ENCODE measurements around the gene ASCC2.

Gene ASCC2

DNA sequence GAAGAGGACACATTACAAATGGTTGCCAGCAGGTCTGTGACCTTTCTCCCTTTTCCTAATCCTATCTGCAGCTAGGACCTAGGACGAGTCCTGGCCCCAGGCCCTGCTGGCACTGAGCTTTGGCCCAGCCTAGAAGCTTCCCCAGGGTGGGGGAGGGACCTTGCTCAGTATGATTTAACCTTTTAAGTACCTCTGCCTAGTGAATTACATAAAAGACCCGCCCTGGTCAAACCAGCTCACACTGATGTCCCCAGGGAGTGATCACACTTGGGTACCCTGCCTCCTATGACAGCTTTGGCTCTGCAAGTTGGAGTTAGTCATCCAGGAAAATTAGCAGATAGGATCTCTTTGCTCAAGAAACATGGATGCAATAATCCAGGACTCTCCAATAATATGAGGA, 21.9 kb downstream of the ASCC2 start:
- H3K4me3 Mint-ChIP-seq, result no peak overlapping the region
- H3K4me1 Mint-ChIP-seq, result no peaks in the 10 kb centered on the region
- H3K9me3 Mint-ChIP-seq, result no peaks in the 10 kb centered on the region
- H3K36me3 Mint-ChIP-seq, result peaks cover 20% of the 10 kb centered on the region
- no peaks in the 10 kb centered on the region for H3K27me3 Mint-ChIP-seq
- no peak overlapping the region for H3K27ac Mint-ChIP-seq

DNA sequence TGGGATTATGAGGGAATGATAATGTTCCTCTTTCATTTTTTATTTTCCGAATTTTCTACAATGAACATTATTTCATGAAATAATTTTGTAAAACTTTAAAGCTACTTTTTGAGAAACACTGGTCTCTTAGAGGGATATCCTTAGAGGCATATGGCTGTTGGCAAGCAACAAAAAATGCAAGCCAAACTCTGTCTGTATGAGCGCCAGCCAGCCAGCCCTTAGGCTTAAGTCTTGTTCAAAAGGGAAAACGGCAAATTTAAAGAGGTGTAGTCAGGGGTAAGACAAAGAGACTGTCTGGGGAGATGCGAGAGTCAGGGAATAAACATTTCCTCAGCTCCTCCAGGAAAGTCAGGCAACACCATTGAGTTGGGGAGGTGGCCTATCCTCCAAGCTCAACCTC, 22.5 kb downstream of the ASCC2 start:
- Mint-ChIP-seq H3K27ac (no peak overlapping the region), H3K36me3 (peaks cover 19% of the 10 kb centered on the region), H3K4me3 (no peak overlapping the region), H3K27me3 (no peaks in the 10 kb centered on the region), H3K9me3 (no peaks in the 10 kb centered on the region), H3K4me1 (no peaks in the 10 kb centered on the region)

DNA sequence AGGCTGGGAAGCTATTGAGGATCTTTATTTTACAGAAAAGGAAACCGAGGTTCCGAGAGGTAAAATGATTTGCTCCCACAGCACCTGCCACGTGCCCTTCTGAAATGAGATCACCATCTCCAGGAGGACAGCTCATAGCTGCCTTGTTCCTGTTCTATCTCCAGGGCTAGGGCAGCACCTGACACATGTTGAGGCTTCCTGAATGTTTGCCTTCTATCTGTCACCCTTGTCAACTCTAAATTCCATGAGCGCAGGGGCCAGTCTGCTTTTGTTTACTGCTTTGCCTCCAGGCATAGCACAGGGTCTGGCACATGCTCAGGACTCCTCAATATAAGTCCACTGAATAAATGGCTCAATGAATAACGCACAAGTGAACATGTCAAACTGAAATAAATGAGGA, 24.1 kb downstream of the ASCC2 start:
- Mint-ChIP-seq H3K9me3 (no peaks in the 10 kb centered on the region), H3K36me3 (peaks cover 23% of the 10 kb centered on the region), H3K4me1 (no peaks in the 10 kb centered on the region), H3K27ac (no peak overlapping the region), H3K27me3 (no peaks in the 10 kb centered on the region), H3K4me3 (no peak overlapping the region)

DNA sequence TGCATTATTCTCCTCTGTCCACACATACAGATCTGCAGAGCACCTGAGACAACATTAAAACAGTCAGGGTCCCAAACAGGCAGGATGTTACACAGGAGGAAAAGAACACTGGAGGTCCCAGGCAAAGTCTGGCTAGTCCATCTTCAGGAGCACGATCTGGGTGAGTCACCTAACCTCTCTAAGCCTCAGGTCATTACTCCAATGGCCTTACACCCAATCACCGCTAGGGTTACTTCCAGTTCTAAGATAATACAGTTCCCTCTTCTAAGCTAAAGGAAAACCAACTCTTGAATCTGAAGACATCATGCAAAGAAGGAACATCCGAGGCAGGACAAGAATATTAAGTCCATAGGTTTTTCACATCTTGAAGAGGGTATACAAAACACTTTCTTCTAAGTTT, 24.5 kb downstream of the ASCC2 start:
- Mint-ChIP-seq H3K36me3 (peaks cover 21% of the 10 kb centered on the region), H3K9me3 (no peaks in the 10 kb centered on the region), H3K4me1 (no peaks in the 10 kb centered on the region), H3K27me3 (no peaks in the 10 kb centered on the region), H3K27ac (no peak overlapping the region), H3K4me3 (no peak overlapping the region)

DNA sequence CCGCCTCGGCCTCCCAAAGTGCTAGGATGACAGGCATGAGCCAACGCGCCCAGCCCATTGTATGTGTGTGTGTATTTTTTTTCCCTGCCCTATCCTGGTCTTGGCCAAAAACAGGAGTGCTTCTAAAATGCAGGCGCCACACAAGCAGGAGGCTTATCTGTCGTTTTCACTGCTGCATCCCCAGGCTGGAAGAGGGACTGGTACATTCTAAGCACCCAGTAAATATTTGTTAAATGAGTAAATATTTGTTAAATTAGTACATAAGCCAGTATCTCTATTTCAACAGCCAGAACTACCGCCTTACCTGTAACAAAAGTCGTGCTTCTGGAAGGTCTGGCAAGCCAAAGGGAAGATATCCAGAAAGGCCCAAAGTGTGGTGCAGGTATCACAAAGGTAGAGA, 24.9 kb downstream of the ASCC2 start:
- Mint-ChIP-seq H3K27ac (no peak overlapping the region), H3K9me3 (no peaks in the 10 kb centered on the region), H3K4me1 (no peaks in the 10 kb centered on the region), H3K27me3 (no peaks in the 10 kb centered on the region), H3K36me3 (peaks cover 21% of the 10 kb centered on the region), H3K4me3 (no peak overlapping the region)

DNA sequence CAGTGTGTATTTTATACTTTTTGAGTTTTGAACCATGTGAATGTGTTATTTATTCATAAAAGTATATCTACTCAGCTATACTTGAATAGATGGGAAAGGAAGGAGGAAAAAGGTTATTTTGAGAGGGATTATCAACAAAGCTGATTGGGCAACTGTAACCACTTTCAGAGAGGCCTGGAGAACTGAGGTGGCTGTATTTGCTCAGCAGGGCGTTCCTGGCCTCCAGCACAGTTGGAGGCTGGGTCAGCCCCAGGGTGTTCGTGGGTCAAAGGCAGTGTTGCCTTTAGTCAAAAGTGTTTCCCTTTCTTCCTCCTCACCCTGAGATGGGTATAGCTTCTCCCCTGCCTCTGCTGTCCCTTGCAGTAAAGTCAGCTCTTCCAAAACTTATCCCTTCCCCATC, 26.7 kb downstream of the ASCC2 start:
- Mint-ChIP-seq H3K36me3 (peaks cover 19% of the 10 kb centered on the region), H3K27ac (no peak overlapping the region), H3K4me3 (no peak overlapping the region), H3K27me3 (no peaks in the 10 kb centered on the region), H3K4me1 (no peaks in the 10 kb centered on the region), H3K9me3 (no peaks in the 10 kb centered on the region)

DNA sequence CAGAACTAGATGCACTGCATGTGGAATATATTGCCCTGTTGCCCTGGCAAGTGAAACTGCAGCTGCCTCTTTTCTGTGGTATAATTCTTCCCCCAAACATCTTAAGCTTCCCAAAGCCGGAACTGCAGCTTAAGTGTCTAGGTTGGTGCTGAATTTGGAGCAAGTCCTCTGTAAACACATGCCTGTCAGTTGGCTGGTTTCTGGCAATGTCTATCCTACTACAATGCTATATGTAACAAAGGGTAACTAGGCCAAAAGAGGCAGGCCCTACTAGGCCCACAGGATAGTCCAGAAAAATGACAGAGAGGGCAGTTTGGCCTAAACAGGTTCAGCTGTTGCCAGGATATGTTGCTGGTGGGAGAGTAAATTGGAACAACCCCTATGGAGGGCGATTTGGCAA, 27.9 kb downstream of the ASCC2 start:
- Mint-ChIP-seq H3K4me1 (no peaks in the 10 kb centered on the region), H3K36me3 (peaks cover 19% of the 10 kb centered on the region), H3K27ac (no peak overlapping the region), H3K27me3 (no peaks in the 10 kb centered on the region), H3K9me3 (no peaks in the 10 kb centered on the region), H3K4me3 (no peak overlapping the region)

DNA sequence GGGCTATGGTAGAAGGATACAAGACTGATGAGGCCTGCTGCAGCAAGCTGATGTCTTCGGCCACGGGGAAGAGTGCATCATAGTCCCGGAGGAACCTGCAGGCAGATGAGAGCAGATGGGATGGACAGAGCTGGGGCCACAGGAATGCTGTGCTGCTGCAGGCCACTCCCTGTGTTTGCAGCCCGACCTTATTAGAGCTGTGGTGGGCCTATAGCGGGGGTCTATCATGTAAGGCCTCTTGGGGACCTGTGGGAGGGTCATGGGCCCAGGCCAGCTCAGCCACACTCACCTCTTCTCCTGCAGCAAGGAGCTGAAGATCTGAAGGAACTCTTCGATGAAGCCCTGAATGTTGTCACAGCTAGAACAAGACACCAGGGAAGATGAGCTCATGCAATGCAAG, 31.9 kb downstream of the ASCC2 start:
- H3K27me3 Mint-ChIP-seq, result no peaks in the 10 kb centered on the region
- H3K9me3 Mint-ChIP-seq, result no peaks in the 10 kb centered on the region
- H3K36me3 Mint-ChIP-seq, result peaks cover 13% of the 10 kb centered on the region
- no peak overlapping the region for H3K4me3 Mint-ChIP-seq
- H3K27ac Mint-ChIP-seq, result no peak overlapping the region
- no peaks in the 10 kb centered on the region for H3K4me1 Mint-ChIP-seq

DNA sequence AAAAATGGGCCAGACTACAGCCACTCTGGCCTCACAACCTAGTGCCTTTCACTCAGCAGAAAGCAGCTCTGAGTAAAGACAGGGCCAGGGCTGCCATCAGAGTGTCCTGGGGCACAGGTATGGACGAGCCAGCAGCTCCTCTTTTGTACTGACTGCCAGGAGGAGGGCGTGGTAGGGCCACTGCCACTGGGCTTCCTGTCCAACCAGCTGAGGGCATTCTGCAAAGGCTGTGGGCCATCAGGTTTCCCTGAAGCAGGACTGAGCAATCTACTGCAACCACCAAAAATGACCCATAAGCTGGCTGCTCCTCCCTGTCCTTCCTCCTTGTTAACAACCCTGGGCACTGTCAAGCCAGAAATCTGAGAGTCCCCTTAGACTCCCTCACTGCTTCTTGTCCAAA, 33.1 kb downstream of the ASCC2 start:
- no peaks in the 10 kb centered on the region for H3K4me1 Mint-ChIP-seq
- peaks cover 16% of the 10 kb centered on the region for H3K36me3 Mint-ChIP-seq
- no peaks in the 10 kb centered on the region for H3K27me3 Mint-ChIP-seq
- H3K27ac Mint-ChIP-seq, result no peak overlapping the region
- no peaks in the 10 kb centered on the region for H3K9me3 Mint-ChIP-seq
- no peak overlapping the region for H3K4me3 Mint-ChIP-seq

DNA sequence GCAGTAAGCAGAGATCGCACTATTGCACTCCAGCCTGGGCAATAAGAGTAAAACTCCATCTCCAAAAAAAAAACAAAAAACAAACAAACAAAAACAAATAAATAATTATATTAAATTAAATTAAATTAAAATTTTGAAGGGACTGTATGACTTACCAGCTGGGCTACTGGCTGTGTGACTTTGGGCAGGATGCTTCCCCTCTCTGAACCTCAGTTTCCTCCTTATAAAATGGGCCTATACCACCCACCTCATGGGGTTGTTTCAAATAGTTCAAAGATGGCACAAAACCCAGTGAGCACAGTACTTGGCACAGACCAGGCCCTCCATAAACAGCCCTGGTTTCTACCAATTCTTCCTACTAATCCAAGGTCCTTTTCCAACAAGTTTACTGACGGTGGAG, 34.9 kb downstream of the ASCC2 start:
- no peaks in the 10 kb centered on the region for H3K4me1 Mint-ChIP-seq
- H3K4me3 Mint-ChIP-seq, result no peak overlapping the region
- H3K27ac Mint-ChIP-seq, result no peak overlapping the region

DNA sequence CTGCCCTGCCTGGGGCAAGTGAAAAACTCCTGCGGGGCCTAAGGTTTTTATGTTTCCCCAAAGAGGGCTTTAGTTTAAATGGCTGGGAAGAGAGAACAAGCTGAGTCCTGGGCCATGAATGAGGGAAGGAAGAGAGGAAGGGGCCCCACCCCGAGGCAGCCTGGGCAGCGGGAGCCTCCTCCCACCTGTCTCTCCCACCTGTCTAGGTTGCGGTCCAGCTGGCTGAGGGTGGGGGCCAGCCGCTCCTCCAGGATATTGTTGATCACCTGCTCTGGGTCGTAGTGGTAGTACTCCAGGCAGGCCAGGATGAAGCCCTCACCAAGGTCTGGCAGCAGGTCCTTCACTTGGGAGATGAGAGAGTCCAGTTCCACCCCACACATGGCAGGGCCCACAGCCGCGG, 36.3 kb downstream of the ASCC2 start:
- Mint-ChIP-seq H3K36me3 (peaks cover 14% of the 10 kb centered on the region), H3K27ac (no peak overlapping the region), H3K4me3 (no peak overlapping the region), H3K27me3 (no peaks in the 10 kb centered on the region), H3K9me3 (no peaks in the 10 kb centered on the region), H3K4me1 (no peaks in the 10 kb centered on the region)

More for the DNA sequence above, 34.9 kb downstream of the ASCC2 start:
- H3K27me3 Mint-ChIP-seq, result no peaks in the 10 kb centered on the region
- H3K36me3 Mint-ChIP-seq, result peaks cover 14% of the 10 kb centered on the region
- no peaks in the 10 kb centered on the region for H3K9me3 Mint-ChIP-seq

DNA sequence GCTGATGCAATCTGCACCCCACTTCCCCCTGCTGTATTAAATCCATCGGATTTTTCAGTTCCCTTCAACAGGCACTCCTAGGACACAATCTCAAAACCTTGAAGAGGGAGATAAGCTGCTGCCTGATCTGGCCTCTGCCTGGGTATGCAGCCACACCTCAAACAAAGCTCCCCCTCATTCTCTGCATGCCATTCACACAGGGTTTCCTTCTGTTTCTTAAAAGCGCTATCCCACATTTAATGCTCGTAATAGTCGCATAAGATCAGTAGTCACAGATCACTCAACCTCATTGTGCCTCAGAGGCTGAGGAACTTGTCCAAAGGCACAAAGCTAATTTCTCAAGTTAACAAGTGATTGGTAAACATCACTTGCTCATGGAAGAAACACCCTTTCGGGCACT, 36.9 kb downstream of the ASCC2 start:
- Mint-ChIP-seq H3K9me3 (no peaks in the 10 kb centered on the region), H3K27me3 (no peaks in the 10 kb centered on the region), H3K4me3 (no peak overlapping the region), H3K27ac (no peak overlapping the region), H3K4me1 (no peaks in the 10 kb centered on the region), H3K36me3 (peaks cover 14% of the 10 kb centered on the region)

DNA sequence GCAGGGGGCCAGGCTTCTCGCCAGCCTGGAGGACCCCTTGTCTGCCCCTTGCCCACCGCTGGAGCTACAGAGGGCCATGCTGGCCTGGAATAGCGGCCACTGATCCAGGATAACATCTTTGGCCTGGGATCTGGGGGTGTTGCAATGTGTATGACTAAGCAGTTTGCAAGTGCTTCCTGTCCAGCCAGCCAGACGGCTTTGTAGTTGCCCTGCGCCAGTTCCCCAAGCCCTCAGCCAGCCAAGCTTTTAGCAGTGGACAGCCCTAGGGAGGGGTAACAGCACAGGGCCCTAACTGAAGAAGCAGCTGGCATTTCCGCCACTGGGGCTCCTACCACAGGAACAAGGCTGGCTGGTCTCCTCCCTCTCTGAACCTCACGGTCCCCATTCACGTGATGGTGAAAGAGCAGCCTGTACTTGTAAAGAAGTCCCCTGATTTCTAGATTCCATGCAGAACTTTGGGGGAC, 38.8 kb downstream of the ASCC2 start:
- H3K4me3 Mint-ChIP-seq, result no peak overlapping the region
- no peaks in the 10 kb centered on the region for H3K27me3 Mint-ChIP-seq
- peaks cover 9% of the 10 kb centered on the region for H3K36me3 Mint-ChIP-seq
- H3K4me1 Mint-ChIP-seq, result no peaks in the 10 kb centered on the region
- no peaks in the 10 kb centered on the region for H3K9me3 Mint-ChIP-seq
- no peak overlapping the region for H3K27ac Mint-ChIP-seq

DNA sequence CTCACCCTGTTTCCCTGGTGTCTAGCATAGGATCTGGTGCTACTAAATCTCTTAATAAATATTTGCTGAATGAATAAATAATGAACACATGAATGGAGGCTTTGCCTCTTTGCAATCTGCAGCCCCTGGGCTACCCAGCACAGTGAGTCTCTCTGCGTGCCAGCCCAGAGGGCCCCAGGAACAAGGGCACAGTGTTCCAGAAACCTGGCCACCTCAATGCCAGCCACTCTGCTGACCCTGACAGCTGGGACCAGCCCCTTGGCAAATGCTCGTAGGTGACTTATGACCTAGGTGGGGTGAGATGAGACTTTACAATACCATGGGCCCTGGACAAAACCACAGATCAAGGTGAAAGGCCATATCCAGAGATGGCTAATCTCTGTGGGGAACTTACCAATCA, 39.3 kb downstream of the ASCC2 start:
- H3K4me3 Mint-ChIP-seq, result no peak overlapping the region
- peaks cover 9% of the 10 kb centered on the region for H3K36me3 Mint-ChIP-seq
- H3K9me3 Mint-ChIP-seq, result no peaks in the 10 kb centered on the region
- no peaks in the 10 kb centered on the region for H3K4me1 Mint-ChIP-seq
- H3K27me3 Mint-ChIP-seq, result no peaks in the 10 kb centered on the region
- H3K27ac Mint-ChIP-seq, result no peak overlapping the region

DNA sequence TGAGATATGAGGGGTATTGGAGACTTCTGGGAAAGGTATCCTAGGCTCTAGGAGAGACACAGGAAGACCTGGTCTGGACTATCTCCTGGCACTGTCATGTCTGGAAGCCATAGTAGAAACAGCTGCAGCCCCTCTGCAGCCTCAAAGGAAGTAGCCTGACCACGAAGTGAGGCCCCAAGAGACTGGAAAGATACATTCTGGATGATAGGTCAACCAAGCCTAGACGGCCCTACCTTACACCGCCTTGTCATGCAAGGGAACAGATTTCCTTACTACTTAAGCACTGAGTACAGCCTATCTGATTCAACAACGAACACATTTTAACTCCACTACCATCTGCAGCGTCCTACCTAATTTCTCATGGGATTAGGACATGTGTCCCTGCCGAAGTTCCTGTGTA, 39.8 kb downstream of the ASCC2 start:
- Mint-ChIP-seq H3K4me3 (no peak overlapping the region), H3K9me3 (no peaks in the 10 kb centered on the region), H3K27ac (peak overlapping the region; percentile 30), H3K27me3 (no peaks in the 10 kb centered on the region), H3K4me1 (no peaks in the 10 kb centered on the region), H3K36me3 (peaks cover 6% of the 10 kb centered on the region)

DNA sequence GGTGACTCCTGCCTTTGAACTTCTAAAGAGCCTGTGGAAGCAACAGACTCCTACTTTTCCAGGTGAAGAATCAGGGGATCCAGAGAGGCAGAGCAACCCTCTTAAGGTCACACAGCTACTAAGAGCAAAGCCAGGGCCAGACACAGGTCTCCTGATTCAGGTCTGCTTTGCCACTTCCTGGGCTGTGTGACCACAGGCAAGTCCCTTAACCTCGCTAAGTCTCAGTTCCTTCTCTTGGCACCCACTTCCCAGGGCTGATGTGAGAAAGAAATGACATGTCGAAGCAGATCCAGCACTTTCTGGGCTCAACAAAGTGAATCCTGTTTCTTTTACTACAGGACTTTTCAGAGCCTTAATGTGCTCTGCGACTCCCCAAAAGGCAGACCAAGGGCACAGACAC, 40.7 kb downstream of the ASCC2 start:
- no peak overlapping the region for H3K27ac Mint-ChIP-seq
- no peaks in the 10 kb centered on the region for H3K4me1 Mint-ChIP-seq
- peaks cover 7% of the 10 kb centered on the region for H3K36me3 Mint-ChIP-seq
- no peak overlapping the region for H3K4me3 Mint-ChIP-seq
- H3K9me3 Mint-ChIP-seq, result no peaks in the 10 kb centered on the region
- no peaks in the 10 kb centered on the region for H3K27me3 Mint-ChIP-seq

DNA sequence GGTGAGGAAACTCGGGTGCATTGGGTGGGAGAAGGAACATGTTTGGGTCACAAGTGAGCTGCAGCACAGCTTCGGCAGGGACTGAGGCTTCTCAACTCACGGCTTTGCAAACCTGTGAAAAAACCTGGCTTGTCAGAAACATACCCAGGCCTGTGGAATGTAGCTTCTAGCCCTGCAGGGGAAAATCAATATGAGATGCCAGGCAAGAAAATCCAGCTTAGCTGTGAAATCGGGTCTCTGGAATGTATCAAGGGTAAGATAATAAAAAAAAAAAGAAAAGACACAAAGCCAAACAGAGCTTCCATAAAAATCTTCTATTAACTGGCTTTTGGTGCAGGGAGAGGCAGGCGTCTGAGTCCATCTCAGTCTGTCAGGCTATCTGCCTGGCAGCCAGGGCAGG, 42.4 kb downstream of the ASCC2 start:
- no peak overlapping the region for H3K4me3 Mint-ChIP-seq
- H3K27ac Mint-ChIP-seq, result no peak overlapping the region
- H3K4me1 Mint-ChIP-seq, result no peaks in the 10 kb centered on the region
- no peaks in the 10 kb centered on the region for H3K27me3 Mint-ChIP-seq
- peaks cover 4% of the 10 kb centered on the region for H3K36me3 Mint-ChIP-seq
- no peaks in the 10 kb centered on the region for H3K9me3 Mint-ChIP-seq

Measured in activated naive CD4-positive, alpha-beta T cell treated with anti-CD3 and anti-CD28 coated beads, Interleukin-2, amount 50 U/mL, for 24 hours (primary cell).